GOT3 (cell line): ENCODE data around the gene ACOT12.
"Not testable (repeated sequence)": the region's sequence is repeated elsewhere in the genome, so short reads cannot be mapped to it uniquely, and the experiment has no call there.

Experiments used
- DNase-seq: peaks from one replicate; lab custom pipeline; 2025; ENCODE audit warnings: mixed read lengths; lab: John Stamatoyannopoulos, UW

ACOT12 gene

GRCh38 chr5:81393783-81394718 is at the start of gene ACOT12:
Gene ACOT12 (minus strand): TSS chr5:81394134. CDS start chr5:81394114, 20 bp downstream.
- no peak for DNase-seq

- DNase-seq: no peak
Observed at GRCh38 chr5:81435023-81435422, 41.1 kb upstream of the ACOT12 start.

- DNase-seq: no peak
Observed at GRCh38 chr5:81429985-81430384, 36.1 kb upstream of the ACOT12 start.

GRCh38 chr5:81429363-81429762 is 35.4 kb upstream of the ACOT12 start:
- no peak for DNase-seq

GRCh38 chr5:81428861-81429260 is 34.9 kb upstream of the ACOT12 start:
- no peak for DNase-seq

- no peak for DNase-seq
Observed at GRCh38 chr5:81428446-81428845, 34.5 kb upstream of the ACOT12 start.

GRCh38 chr5:81427566-81427965 is 33.6 kb upstream of the ACOT12 start:
- DNase-seq: no peak

GRCh38 chr5:81426359-81427030 is 32.6 kb upstream of the ACOT12 start:
- no peak for DNase-seq

GRCh38 chr5:81425569-81425968 is 31.6 kb upstream of the ACOT12 start:
- DNase-seq: no peak

- no peak for DNase-seq
Observed at GRCh38 chr5:81424728-81425127, 30.8 kb upstream of the ACOT12 start.

GRCh38 chr5:81422671-81423070 is 28.7 kb upstream of the ACOT12 start:
- no peak for DNase-seq

GRCh38 chr5:81420039-81420667 is 26.2 kb upstream of the ACOT12 start:
- no peak for DNase-seq

GRCh38 chr5:81418606-81419005 is 24.7 kb upstream of the ACOT12 start:
- no peak for DNase-seq

GRCh38 chr5:81417052-81417451 is 23.1 kb upstream of the ACOT12 start:
- no peak for DNase-seq

GRCh38 chr5:81409896-81410295 is 16.0 kb upstream of the ACOT12 start:
- DNase-seq: no peak

- no peak for DNase-seq
Observed at GRCh38 chr5:81409361-81409760, 15.4 kb upstream of the ACOT12 start.

- DNase-seq: no peak
Observed at GRCh38 chr5:81408496-81408895, 14.6 kb upstream of the ACOT12 start.

- not testable (repeated sequence) for DNase-seq
Observed at GRCh38 chr5:81407811-81408210, 13.9 kb upstream of the ACOT12 start.

- DNase-seq: no peak
Observed at GRCh38 chr5:81405126-81405891, 11.4 kb upstream of the ACOT12 start.

GRCh38 chr5:81402192-81402930 is 8.4 kb upstream of the ACOT12 start:
- no peak for DNase-seq

- DNase-seq: no peak
Observed at GRCh38 chr5:81401266-81401665, 7.3 kb upstream of the ACOT12 start.
